NCI-H446 treated with DMSO at 0.1 percent for 48 hours (cell line): ENCODE results near the gene RAF1.
"Not testable (repeated sequence)": the region's sequence is repeated elsewhere in the genome, so short reads cannot be mapped to it uniquely, and the experiment has no call there.

ENCODE experiments used
- DNase-seq: peaks from one replicate; lab custom pipeline; 2025; lab: John Stamatoyannopoulos, UW

RAF1 gene

GRCh38 chr3:12558706-12559105 is 105.2 kb downstream of the RAF1 start:
- DNase-seq, result no peak

GRCh38 chr3:12557473-12558100 is 106.3 kb downstream of the RAF1 start:
- no peak for DNase-seq

GRCh38 chr3:12556690-12557472 is 107.0 kb downstream of the RAF1 start, which contains the start of gene MKRN2:
Gene MKRN2 (plus strand): TSS chr3:12557087. CDS start chr3:12557151, 64 bp downstream.
- peak; percentile 54 for DNase-seq

- DNase-seq, result no peak
Observed at GRCh38 chr3:12556314-12556689, 107.6 kb downstream of the RAF1 start.

- no peak for DNase-seq
Observed at GRCh38 chr3:12553921-12554391, 110.0 kb downstream of the RAF1 start.

GRCh38 chr3:12549971-12550760 is 113.8 kb downstream of the RAF1 start:
- DNase-seq, result no peak

GRCh38 chr3:12545473-12545791 is 118.5 kb downstream of the RAF1 start, which contains the start of gene MKRN2OS:
Gene MKRN2OS (minus strand): TSS chr3:12545499. CDS start chr3:12545464, 35 bp downstream.
- DNase-seq, result no peak

- no peak for DNase-seq
Observed at GRCh38 chr3:12544652-12545472, 119.1 kb downstream of the RAF1 start.

GRCh38 chr3:12543497-12543896 is 120.4 kb downstream of the RAF1 start:
- DNase-seq, result not testable (repeated sequence)

- DNase-seq, result no peak
Observed at GRCh38 chr3:12541625-12542024, 122.3 kb downstream of the RAF1 start.

- DNase-seq, result no peak
Observed at GRCh38 chr3:12536423-12536822, 127.5 kb downstream of the RAF1 start.
